Activated CD4-positive, CD25-positive, alpha-beta regulatory T cell (primary cell): Measurements from ENCODE around the gene MED13.
"Not testable (repeated sequence)": the region's sequence is repeated elsewhere in the genome, so short reads cannot be mapped to it uniquely, and the experiment has no call there.

Experiments used
- DNase-seq, 4 experiments: peaks; one replicate each; lab custom pipeline; 2025; lab: John Stamatoyannopoulos, UW

MED13 gene

DNA sequence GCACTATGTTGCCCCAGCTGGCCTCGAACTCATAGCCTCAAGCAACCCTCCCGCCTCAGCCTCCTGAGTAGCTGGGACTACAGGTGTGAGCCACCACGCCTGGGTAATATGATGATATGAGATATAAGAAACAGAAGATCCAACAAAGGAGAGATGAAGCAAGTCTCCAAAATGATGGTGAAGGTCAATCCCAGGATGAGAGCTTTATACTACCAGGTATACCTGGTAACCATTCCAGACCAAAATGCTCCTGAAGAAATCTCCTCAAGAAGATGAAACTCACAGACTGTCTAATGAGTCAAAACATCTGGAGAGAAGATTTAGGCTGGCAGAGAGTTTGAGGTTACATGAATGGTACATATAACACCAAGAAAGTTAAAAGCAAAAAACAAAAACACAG, 161.8 kb downstream of the MED13 start:
- no peak for DNase-seq

DNA sequence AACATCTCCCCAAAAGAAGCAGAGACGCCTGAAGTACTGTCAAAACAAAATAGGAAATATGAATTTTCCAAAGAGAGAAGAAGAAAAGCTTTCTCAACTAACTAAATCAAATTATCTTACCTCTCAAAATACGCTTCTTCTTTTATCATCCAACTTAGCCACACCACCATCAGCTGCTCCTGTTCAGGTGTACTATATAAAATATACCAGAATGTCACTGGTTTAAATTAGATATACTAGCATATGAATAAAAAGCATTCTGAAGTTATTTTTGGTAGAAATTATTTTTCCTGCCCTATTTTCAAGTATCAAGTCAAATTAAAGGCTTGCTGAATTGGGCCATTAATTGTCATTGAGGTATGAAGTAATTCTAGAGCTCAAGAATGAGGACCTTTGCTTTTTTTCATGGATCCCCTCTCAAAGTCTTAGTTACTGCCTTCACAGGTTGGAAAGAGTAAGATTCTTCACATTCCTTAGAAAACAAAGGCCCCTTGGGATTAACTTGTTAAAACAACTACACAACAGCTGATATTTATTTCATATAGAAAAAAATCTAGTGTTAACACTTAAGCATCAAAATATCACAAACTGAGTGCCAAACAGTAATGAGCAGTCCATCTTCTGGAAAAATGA, 167.4 kb downstream of the MED13 start:
- no peak for DNase-seq

DNA sequence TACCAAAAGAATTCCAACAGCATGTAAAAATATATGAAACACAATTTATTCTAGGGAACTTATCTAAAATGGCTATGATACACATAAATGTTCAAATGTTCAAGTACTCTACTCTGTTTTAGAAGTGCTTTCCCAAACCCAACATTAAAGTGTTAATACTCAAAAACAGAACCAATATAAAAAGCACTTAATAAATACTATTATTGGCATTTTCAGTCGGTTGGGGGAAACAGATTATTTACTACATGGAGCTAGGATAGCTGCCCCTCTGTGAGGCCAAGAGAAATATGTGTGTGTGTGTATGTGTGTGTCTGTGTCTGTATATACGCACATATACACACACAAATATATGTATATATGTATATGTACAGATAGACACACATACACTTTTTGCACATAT, 169.7 kb downstream of the MED13 start:
- DNase-seq = no peak

DNA sequence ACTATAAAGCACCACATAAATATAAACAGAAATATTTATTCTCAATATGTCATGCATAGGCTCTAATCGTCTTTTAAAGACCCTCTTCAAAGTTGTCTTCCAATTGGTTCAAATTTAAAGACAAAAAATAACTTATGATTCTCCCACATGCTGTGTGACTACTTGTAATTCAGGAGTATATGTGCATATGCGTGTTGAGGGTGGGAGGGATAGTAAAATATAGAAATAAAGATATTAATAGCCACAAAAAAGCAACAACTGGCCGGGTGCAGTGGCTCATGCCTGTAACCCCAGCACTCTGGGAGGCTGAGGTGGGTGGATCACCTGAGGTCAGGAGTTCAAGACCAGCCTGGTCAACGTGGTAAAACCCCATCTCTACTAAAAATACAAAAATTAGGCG, 170.8 kb downstream of the MED13 start:
- not testable (repeated sequence) for DNase-seq
